Measurements from ENCODE around the gene ATP6V0B. TPM values are rescaled to one million over a fixed set of nuclear protein-coding genes. Genes with fewer than 3 reads are reported as not detected.
A peak's percentile ranks its signal among the peaks of the same experiment; 100 is the strongest.

ATP6V0B gene
- total RNA-seq, 1 donor from 2014 or later: 39.2 TPM

- peaks cover 20% of the 10 kb centered on the region for H3K36me3 Mint-ChIP-seq
- Histone ChIP-seq H3K9me3 (ENCODE audit: low read depth) (no peaks in the 10 kb centered on the region), H3K9ac (peak within 1 kb of the TSS; percentile 57), H4K20me1 (ENCODE audit: low read depth) (peaks cover 36% of the 10 kb centered on the region), H3K27ac (no peak within 1 kb of the TSS), H3K36me3 (no peaks in the 10 kb centered on the region), H3K4me3 (peak within 1 kb of the TSS; percentile 91), H3K79me2 (ENCODE audit: low read depth) (peaks cover 34% of the 10 kb centered on the region), H3K27me3 (no peaks in the 10 kb centered on the region), H3K4me2 (peak within 1 kb of the TSS; percentile 99), H3F3A (ENCODE audit: low read depth) (peaks cover 38% of the 10 kb centered on the region), H3K4me1 (peaks cover 8% of the 10 kb centered on the region), H2AFZ (replicated peaks) (peak within 1 kb of the TSS; percentile 96)
- H3K27me3 Mint-ChIP-seq (ENCODE audit: insufficient read depth, low read depth): peaks cover 4% of the 10 kb centered on the region
- peak within 1 kb of the TSS; percentile 96 for H3K27ac Mint-ChIP-seq
- TF ChIP-seq EZH2 (IDR thresholded peaks at IDR 0.05) (no peak), CTCF (IDR thresholded peaks at IDR 0.05) (no peak), EZH2phosphoT487 (IDR thresholded peaks at IDR 0.05) (no peak)
- H3K4me1 Mint-ChIP-seq: peaks cover 54% of the 10 kb centered on the region
- H3K4me3 Mint-ChIP-seq: peak within 1 kb of the TSS; percentile 97
- peak; percentile 69 for DNase-seq (ENCODE audit: low spot score)
- no peaks in the 10 kb centered on the region for H3K9me3 Mint-ChIP-seq
These were observed 3.9 kb downstream of the ATP6V0B start, which contains the start of gene B4GALT2 for GRCh38 chr1:43978551-43979260. B4GALT2 (plus strand) TSS chr1:43979210; CDS start chr1:43981161, 1,951 bp downstream.

- Histone ChIP-seq H3F3A (ENCODE audit: low read depth) (peaks cover 33% of the 10 kb centered on the region), H3K4me3 (peak overlapping the region; percentile 89), H3K36me3 (no peaks in the 10 kb centered on the region), H2AFZ (replicated peaks) (no peak overlapping the region), H3K79me2 (ENCODE audit: low read depth) (peaks cover 34% of the 10 kb centered on the region), H4K20me1 (ENCODE audit: low read depth) (peaks cover 36% of the 10 kb centered on the region), H3K4me1 (peaks cover 8% of the 10 kb centered on the region), H3K9ac (peak overlapping the region; percentile 57), H3K9me3 (ENCODE audit: low read depth) (no peaks in the 10 kb centered on the region), H3K4me2 (peak overlapping the region; percentile 77), H3K27ac (no peak overlapping the region), H3K27me3 (no peaks in the 10 kb centered on the region)
- no peak for DNase-seq (ENCODE audit: low spot score)
- peaks cover 49% of the 10 kb centered on the region for H3K4me1 Mint-ChIP-seq
- H3K36me3 Mint-ChIP-seq: peaks cover 22% of the 10 kb centered on the region
- H3K27me3 Mint-ChIP-seq (ENCODE audit: insufficient read depth, low read depth): peaks cover 4% of the 10 kb centered on the region
- no peak overlapping the region for H3K4me3 Mint-ChIP-seq
- no peak for TF ChIP-seq EZH2phosphoT487 (IDR thresholded peaks at IDR 0.05)
- TF ChIP-seq CTCF (IDR thresholded peaks at IDR 0.05): no peak
- no peak for TF ChIP-seq EZH2 (IDR thresholded peaks at IDR 0.05)
- H3K9me3 Mint-ChIP-seq: no peaks in the 10 kb centered on the region
- H3K27ac Mint-ChIP-seq: no peak overlapping the region
These were observed 4.4 kb downstream of the ATP6V0B start for GRCh38 chr1:43979261-43979527.

GRCh38 chr1:43979528-43980254 is 4.9 kb downstream of the ATP6V0B start:
- peak; percentile 52 for DNase-seq (ENCODE audit: low spot score)
- no peak overlapping the region for H3K27ac ChIP-seq
- H3K9me3 ChIP-seq (ENCODE audit: low read depth): no peaks in the 10 kb centered on the region
- no peak overlapping the region for H2AFZ ChIP-seq (replicated peaks)
- H3K4me3 ChIP-seq: peak overlapping the region; percentile 89
- H3K36me3 ChIP-seq: no peaks in the 10 kb centered on the region
- peaks cover 8% of the 10 kb centered on the region for H3K4me1 ChIP-seq
- no peaks in the 10 kb centered on the region for H3K9me3 Mint-ChIP-seq
- peak overlapping the region; percentile 57 for H3K9ac ChIP-seq
- peak overlapping the region; percentile 92 for H3K4me3 Mint-ChIP-seq
- peaks cover 34% of the 10 kb centered on the region for H3K79me2 ChIP-seq (ENCODE audit: low read depth)
- peak overlapping the region; percentile 86 for H3K27ac Mint-ChIP-seq
- no peaks in the 10 kb centered on the region for H3K27me3 ChIP-seq
- peak overlapping the region; percentile 77 for H3K4me2 ChIP-seq
- peaks cover 30% of the 10 kb centered on the region for H3F3A ChIP-seq (ENCODE audit: low read depth)
- H4K20me1 ChIP-seq (ENCODE audit: low read depth): peaks cover 36% of the 10 kb centered on the region
- H3K27me3 Mint-ChIP-seq (ENCODE audit: insufficient read depth, low read depth): peaks cover 4% of the 10 kb centered on the region
- peaks cover 25% of the 10 kb centered on the region for H3K36me3 Mint-ChIP-seq
- TF ChIP-seq EZH2phosphoT487 (IDR thresholded peaks at IDR 0.05) (no peak), EZH2 (IDR thresholded peaks at IDR 0.05) (no peak), CTCF (IDR thresholded peaks at IDR 0.05) (no peak)
- H3K4me1 Mint-ChIP-seq: peaks cover 47% of the 10 kb centered on the region

Data from neural progenitor cell (in vitro differentiated cells).